GM23338 (cell line): Measurements from ENCODE around the gene RNF215. TPM values are rescaled to one million over a fixed set of nuclear protein-coding genes. Genes with fewer than 3 reads are reported as not detected.

Experiments
- ATAC-seq: fragments of 200-7000 bp; cut with Tn5 transposase; 3 replicates; pipeline ENCODE4 v1.9.1; 2020
- DNase-seq: peaks from one replicate; pipeline ENCODE4 v3.0.0-alpha.2; 2015; ENCODE audit warnings: low spot score
- H2AFZ ChIP-seq: fragments of 200-600 bp; sonication (generic); 2 replicates; pipeline ENCODE4 v1.8.0; 2016; ENCODE audit warnings: antibody characterized with exemption, mild to moderate bottlenecking, moderate library complexity
- H3F3A ChIP-seq: fragments of 200-600 bp; sonication (generic); replicated peaks from 2 replicates; pipeline ENCODE4 v1.8.0; 2017; ENCODE audit warnings: antibody characterized with exemption, mixed run types, low read depth
- H3K27ac ChIP-seq: fragments of 200-600 bp; sonication (generic); 2 replicates; pipeline ENCODE4 v1.6.1; 2016; ENCODE audit warnings: low read depth
- H3K27me3 ChIP-seq: fragments of 200-600 bp; sonication (generic); 2 replicates; pipeline ENCODE4 v1.8.0; 2016; ENCODE audit warnings: mild to moderate bottlenecking, mixed run types, moderate library complexity; ENCODE audit not compliant: insufficient read depth
- H3K36me3 ChIP-seq: fragments of 200-600 bp; sonication (generic); 2 replicates; pipeline ENCODE4 v1.8.0; 2016; ENCODE audit warnings: mild to moderate bottlenecking; ENCODE audit not compliant: insufficient read depth
- H3K4me1 ChIP-seq: fragments of 200-600 bp; sonication (generic); 2 replicates; pipeline ENCODE4 v1.8.0; 2016; ENCODE audit warnings: mild to moderate bottlenecking, moderate library complexity; ENCODE audit not compliant: insufficient read depth
- H3K4me2 ChIP-seq: fragments of 200-600 bp; sonication (generic); 2 replicates; pipeline ENCODE4 v1.7.1; 2017; ENCODE audit warnings: mixed run types
- H3K4me3 ChIP-seq: fragments of 200-600 bp; sonication (generic); 2 replicates; pipeline ENCODE4 v1.6.1; 2016; ENCODE audit warnings: mixed run types
- H3K79me2 ChIP-seq: fragments of 200-600 bp; sonication (generic); replicated peaks from 2 replicates; pipeline ENCODE4 v1.8.0; 2017; ENCODE audit warnings: mild to moderate bottlenecking; ENCODE audit not compliant: insufficient read depth
- H3K9me2 ChIP-seq: fragments of 200-600 bp; sonication (generic); 2 replicates; pipeline ENCODE4 v1.8.0; 2017; ENCODE audit not compliant: insufficient read depth
- H4K20me1 ChIP-seq: fragments of 200-600 bp; sonication (generic); replicated peaks from 2 replicates; pipeline ENCODE4 v1.8.0; 2017; ENCODE audit warnings: mild to moderate bottlenecking; ENCODE audit not compliant: insufficient read depth
- H3K27ac Mint-ChIP-seq: 2 replicates; pipeline ENCODE4 v1.8.0; 2020; ENCODE audit warnings: inconsistent platforms, mild to moderate bottlenecking, moderate library complexity, mixed read lengths
- H3K27me3 Mint-ChIP-seq: 3 replicates; pipeline ENCODE4 v1.8.0; 2022; ENCODE audit warnings: low read depth, mild to moderate bottlenecking, moderate library complexity, mixed read lengths, inconsistent platforms; ENCODE audit not compliant: insufficient read depth, poor library complexity
- H3K36me3 Mint-ChIP-seq: 3 replicates; pipeline ENCODE4 v1.8.0; 2021; ENCODE audit warnings: low read depth, mild to moderate bottlenecking, inconsistent platforms, moderate library complexity, mixed read lengths
- H3K4me1 Mint-ChIP-seq: 3 replicates; pipeline ENCODE4 v1.8.0; 2020; ENCODE audit warnings: mild to moderate bottlenecking, inconsistent platforms, mixed read lengths
- H3K4me3 Mint-ChIP-seq: 3 replicates; pipeline ENCODE4 v1.8.0; 2021; ENCODE audit warnings: moderate library complexity, mild to moderate bottlenecking, inconsistent platforms, mixed read lengths
- H3K9me3 Mint-ChIP-seq: 3 replicates; pipeline ENCODE4 v1.8.0; 2020; ENCODE audit warnings: moderate library complexity, mild to moderate bottlenecking, inconsistent platforms, mixed read lengths
- CREB1 ChIP-seq: fragments of 250-450 bp; sonication (Bioruptor Pico); IDR thresholded peaks from 2 replicates; pipeline ENCODE4 v1.5.0; 2020; ENCODE audit warnings: low read depth, mild to moderate bottlenecking, moderate library complexity
- EZH2phosphoT487 ChIP-seq: fragments of 200-600 bp; sonication (generic); IDR thresholded peaks from one replicate; pipeline ENCODE4 v1.8.1; 2018; ENCODE audit warnings: antibody characterized with exemption; ENCODE audit not compliant: unreplicated experiment
- JUNB ChIP-seq: IDR thresholded peaks from one replicate; pipeline ENCODE4 v1.6.1; 2016; ENCODE audit warnings: antibody characterized with exemption; ENCODE audit not compliant: unreplicated experiment
- NANOG ChIP-seq: IDR thresholded peaks from 2 replicates; pipeline ENCODE4 v1.6.1; 2016; ENCODE audit warnings: antibody characterized with exemption, borderline replicate concordance
- ZNF114 ChIP-seq: fragments of 250-450 bp; sonication (Bioruptor Pico); IDR thresholded peaks from 2 replicates; pipeline ENCODE4 v1.5.0; 2020; ENCODE audit warnings: mild to moderate bottlenecking, moderate library complexity
- ZNF331 ChIP-seq: fragments of 250-450 bp; sonication (Bioruptor Pico); IDR thresholded peaks from 2 replicates; pipeline ENCODE4 v1.5.0; 2020; ENCODE audit warnings: low read depth, mild to moderate bottlenecking, moderate library complexity
- polyA plus RNA-seq: library from polyadenylated mRNA; unstranded; fragments of >200 nt; fragmentation: Nextera tagmentation; extraction: Ambion mirVana; gene quantifications from 2 replicates; pipeline ENCODE4 v1.2.1, GENCODE V29; 2016
- total RNA-seq: library from RNA; depleted of rRNA; stranded (reverse); fragments of >200 nt; shearing (Covaris generic); gene quantifications from 2 replicates; pipeline ENCODE4 v1.2.3, GENCODE V29; 2014
- TF ChIP-seq, protein P1 (sequence below), 2 experiments: fragments of 200-600 bp in 1 of 2; sonication (generic) in 1 of 2; conservative IDR thresholded peaks; 2 replicates each; pipeline versions ENCODE4 v1.5.1 to v1.6.1; 2016 to 2017; ENCODE audit warnings: antibody characterized with exemption in 2 of 2, low read depth in 2 of 2, mild to moderate bottlenecking in 2 of 2, moderate library complexity in 1 of 2
- TF ChIP-seq, protein P2 (sequence below): IDR thresholded peaks from 2 replicates; pipeline ENCODE4 v1.6.1; 2016; ENCODE audit warnings: antibody characterized with exemption
- TF ChIP-seq, protein P3 (sequence below): IDR thresholded peaks from one replicate; pipeline ENCODE4 v1.6.1; 2018; ENCODE audit warnings: antibody characterized with exemption; ENCODE audit not compliant: unreplicated experiment

The RNF215 gene
- total and polyA plus RNA-seq, 2 experiments from 2014 or later: 3.3 to 13.9 TPM

DNA sequence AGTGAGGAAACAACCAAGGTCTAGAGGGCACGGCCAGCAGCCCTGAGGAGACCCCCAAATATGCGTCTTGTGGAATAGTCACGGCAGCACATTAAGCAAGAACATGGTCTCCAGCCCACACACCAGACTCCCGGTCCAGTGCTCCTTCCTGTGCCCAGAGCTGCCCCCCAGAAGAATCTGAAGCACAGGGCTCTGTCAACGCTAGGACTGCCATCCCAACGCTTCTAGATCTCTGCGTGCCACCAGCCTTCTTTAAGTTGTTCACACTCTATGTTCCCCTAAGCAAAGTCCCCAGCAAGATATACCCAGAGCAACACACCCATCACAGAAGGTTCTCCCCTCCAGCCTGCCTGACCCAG lies 6.1 kb upstream of the RNF215 start:
- no peak for DNase-seq
- ATAC-seq: no peak
- no peak for TF ChIP-seq ZNF114 (CRISPR knock-in tag)
- TF ChIP-seq ZNF331: no peak
- TF ChIP-seq, protein P1, sequence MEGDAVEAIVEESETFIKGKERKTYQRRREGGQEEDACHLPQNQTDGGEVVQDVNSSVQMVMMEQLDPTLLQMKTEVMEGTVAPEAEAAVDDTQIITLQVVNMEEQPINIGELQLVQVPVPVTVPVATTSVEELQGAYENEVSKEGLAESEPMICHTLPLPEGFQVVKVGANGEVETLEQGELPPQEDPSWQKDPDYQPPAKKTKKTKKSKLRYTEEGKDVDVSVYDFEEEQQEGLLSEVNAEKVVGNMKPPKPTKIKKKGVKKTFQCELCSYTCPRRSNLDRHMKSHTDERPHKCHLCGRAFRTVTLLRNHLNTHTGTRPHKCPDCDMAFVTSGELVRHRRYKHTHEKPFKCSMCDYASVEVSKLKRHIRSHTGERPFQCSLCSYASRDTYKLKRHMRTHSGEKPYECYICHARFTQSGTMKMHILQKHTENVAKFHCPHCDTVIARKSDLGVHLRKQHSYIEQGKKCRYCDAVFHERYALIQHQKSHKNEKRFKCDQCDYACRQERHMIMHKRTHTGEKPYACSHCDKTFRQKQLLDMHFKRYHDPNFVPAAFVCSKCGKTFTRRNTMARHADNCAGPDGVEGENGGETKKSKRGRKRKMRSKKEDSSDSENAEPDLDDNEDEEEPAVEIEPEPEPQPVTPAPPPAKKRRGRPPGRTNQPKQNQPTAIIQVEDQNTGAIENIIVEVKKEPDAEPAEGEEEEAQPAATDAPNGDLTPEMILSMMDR (conservative IDR thresholded peaks at IDR 0.05; ENCODE audit: low read depth in 2 of 2): no peak
- no peak for TF ChIP-seq CREB1
- TF ChIP-seq, protein P2, sequence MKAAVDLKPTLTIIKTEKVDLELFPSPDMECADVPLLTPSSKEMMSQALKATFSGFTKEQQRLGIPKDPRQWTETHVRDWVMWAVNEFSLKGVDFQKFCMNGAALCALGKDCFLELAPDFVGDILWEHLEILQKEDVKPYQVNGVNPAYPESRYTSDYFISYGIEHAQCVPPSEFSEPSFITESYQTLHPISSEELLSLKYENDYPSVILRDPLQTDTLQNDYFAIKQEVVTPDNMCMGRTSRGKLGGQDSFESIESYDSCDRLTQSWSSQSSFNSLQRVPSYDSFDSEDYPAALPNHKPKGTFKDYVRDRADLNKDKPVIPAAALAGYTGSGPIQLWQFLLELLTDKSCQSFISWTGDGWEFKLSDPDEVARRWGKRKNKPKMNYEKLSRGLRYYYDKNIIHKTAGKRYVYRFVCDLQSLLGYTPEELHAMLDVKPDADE: no peak
- no peak for TF ChIP-seq NANOG
- no peak for TF ChIP-seq EZH2phosphoT487
- TF ChIP-seq, protein P3, sequence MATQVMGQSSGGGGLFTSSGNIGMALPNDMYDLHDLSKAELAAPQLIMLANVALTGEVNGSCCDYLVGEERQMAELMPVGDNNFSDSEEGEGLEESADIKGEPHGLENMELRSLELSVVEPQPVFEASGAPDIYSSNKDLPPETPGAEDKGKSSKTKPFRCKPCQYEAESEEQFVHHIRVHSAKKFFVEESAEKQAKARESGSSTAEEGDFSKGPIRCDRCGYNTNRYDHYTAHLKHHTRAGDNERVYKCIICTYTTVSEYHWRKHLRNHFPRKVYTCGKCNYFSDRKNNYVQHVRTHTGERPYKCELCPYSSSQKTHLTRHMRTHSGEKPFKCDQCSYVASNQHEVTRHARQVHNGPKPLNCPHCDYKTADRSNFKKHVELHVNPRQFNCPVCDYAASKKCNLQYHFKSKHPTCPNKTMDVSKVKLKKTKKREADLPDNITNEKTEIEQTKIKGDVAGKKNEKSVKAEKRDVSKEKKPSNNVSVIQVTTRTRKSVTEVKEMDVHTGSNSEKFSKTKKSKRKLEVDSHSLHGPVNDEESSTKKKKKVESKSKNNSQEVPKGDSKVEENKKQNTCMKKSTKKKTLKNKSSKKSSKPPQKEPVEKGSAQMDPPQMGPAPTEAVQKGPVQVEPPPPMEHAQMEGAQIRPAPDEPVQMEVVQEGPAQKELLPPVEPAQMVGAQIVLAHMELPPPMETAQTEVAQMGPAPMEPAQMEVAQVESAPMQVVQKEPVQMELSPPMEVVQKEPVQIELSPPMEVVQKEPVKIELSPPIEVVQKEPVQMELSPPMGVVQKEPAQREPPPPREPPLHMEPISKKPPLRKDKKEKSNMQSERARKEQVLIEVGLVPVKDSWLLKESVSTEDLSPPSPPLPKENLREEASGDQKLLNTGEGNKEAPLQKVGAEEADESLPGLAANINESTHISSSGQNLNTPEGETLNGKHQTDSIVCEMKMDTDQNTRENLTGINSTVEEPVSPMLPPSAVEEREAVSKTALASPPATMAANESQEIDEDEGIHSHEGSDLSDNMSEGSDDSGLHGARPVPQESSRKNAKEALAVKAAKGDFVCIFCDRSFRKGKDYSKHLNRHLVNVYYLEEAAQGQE: no peak
- TF ChIP-seq JUNB: no peak
- Histone ChIP-seq H3K27ac (no peak overlapping the region), H3K4me1 (peaks cover 22% of the 10 kb centered on the region), H3K4me3 (no peak overlapping the region), H3K4me2 (peak overlapping the region; percentile 71), H3K36me3 (no peaks in the 10 kb centered on the region), H3K79me2 (no peaks in the 10 kb centered on the region), H2AFZ (no peak overlapping the region), H4K20me1 (no peaks in the 10 kb centered on the region), H3F3A (no peaks in the 10 kb centered on the region), H3K27me3 (peaks cover 29% of the 10 kb centered on the region), H3K9me2 (no peaks in the 10 kb centered on the region)
- peaks cover 4% of the 10 kb centered on the region for H3K36me3 Mint-ChIP-seq
- H3K4me1 Mint-ChIP-seq: peaks cover 29% of the 10 kb centered on the region
- H3K27me3 Mint-ChIP-seq: peaks cover 40% of the 10 kb centered on the region
- no peak overlapping the region for H3K4me3 Mint-ChIP-seq
- H3K27ac Mint-ChIP-seq: no peak overlapping the region
- peaks cover 16% of the 10 kb centered on the region for H3K9me3 Mint-ChIP-seq
